Effector memory CD4-positive, alpha-beta T cell (primary cell): ENCODE measurements around the gene OR2T27.
"Not testable (repeated sequence)": the region's sequence is repeated elsewhere in the genome, so short reads cannot be mapped to it uniquely, and the experiment has no call there.

Experiments used
- DNase-seq, 3 donors: peaks; one replicate each; pipeline ENCODE4 v3.0.0-alpha.2; 2020
- H3K27ac ChIP-seq: 2 replicates; pipeline ENCODE4 v1.7.0; 2013; ENCODE audit warnings: mild to moderate bottlenecking, low read length, moderate library complexity; ENCODE audit not compliant: insufficient read depth, poor library complexity, severe bottlenecking
- H3K27me3 ChIP-seq: replicated peaks from 2 replicates; pipeline ENCODE4 v1.7.0; 2013; ENCODE audit warnings: mild to moderate bottlenecking, low read length; ENCODE audit not compliant: insufficient read depth, control insufficient read depth, poor library complexity, severe bottlenecking
- H3K36me3 ChIP-seq: 2 replicates; pipeline ENCODE4 v1.7.0; 2013; ENCODE audit warnings: mild to moderate bottlenecking, low read length, moderate library complexity; ENCODE audit not compliant: control insufficient read depth, insufficient read depth
- H3K4me1 ChIP-seq: 2 replicates; pipeline ENCODE4 v1.7.0; 2013; ENCODE audit warnings: low read length, mild to moderate bottlenecking; ENCODE audit not compliant: control insufficient read depth, insufficient read depth, poor library complexity, severe bottlenecking
- H3K4me3 ChIP-seq: 2 replicates; pipeline ENCODE4 v1.7.0; 2013; ENCODE audit warnings: low read length, low read depth, mild to moderate bottlenecking; ENCODE audit not compliant: insufficient read depth, poor library complexity, severe bottlenecking
- H3K9me3 ChIP-seq: 2 replicates; pipeline ENCODE4 v1.7.0; 2013; ENCODE audit warnings: mild to moderate bottlenecking, low read length, moderate library complexity; ENCODE audit not compliant: control insufficient read depth

OR2T27 gene

DNA sequence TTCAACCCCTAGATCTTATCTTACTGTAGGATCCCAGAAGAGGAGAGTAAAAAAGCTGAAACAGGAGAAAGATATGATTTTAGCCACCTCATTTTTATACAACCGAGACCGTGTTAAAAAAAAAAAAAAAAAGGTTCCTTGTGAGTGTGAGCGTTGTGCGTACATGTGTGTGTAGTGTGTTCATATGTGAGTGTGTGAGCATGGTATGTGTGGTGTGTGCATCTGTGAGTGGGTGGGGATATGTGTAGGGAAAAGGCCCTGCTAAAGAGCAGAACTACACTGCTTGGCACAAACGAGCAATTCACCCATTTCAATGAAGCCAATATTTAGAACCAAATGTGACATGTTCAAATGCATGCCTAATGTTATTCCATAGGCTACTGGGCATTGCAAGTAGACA is 13.7 kb downstream of the OR2T27 start:
- not testable (repeated sequence) for H3K9me3 ChIP-seq, H3K27me3 ChIP-seq, H3K27ac ChIP-seq, H3K4me3 ChIP-seq, DNase-seq, H3K36me3 ChIP-seq, H3K4me1 ChIP-seq

DNA sequence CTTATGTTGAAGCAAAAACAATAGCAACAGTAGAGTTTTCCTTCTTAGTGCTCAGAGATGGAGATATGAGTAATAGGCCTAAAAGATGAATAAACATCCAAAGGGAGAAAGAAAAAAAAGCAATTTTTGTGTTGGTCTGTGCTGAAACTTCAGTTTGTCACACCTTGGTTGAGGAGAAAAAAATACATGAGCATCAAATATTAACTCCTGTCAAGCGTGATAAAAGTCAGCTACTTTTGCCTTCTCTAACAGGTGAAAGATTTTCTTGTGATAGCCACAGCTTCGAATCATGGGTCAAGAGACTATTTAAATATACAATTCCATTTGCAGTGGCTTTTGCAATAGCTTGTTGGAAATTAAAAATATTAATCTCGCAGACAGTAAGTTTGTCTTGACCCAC is 14.4 kb downstream of the OR2T27 start:
- H3K4me3 ChIP-seq, H3K27me3 ChIP-seq, DNase-seq, H3K36me3 ChIP-seq, H3K27ac ChIP-seq, H3K4me1 ChIP-seq, H3K9me3 ChIP-seq: not testable (repeated sequence)

DNA sequence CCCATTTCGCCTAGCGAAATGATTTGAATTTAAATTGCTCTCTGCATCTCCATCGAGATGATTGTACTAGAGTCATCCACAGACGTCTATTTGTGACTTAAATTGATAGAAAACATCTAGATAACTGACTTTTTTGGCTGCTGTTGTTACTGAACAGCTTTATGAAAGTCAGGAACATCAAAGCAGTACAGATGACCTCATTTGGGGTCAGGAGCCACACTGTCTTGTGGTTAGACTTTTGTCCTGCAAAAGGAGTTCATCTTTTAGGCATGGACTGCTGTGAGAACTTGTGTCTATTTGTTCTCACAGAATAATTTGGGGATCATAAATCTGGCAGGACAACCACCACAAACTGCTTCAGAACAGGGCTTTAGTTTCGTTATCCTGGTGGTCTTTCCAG is 15.7 kb downstream of the OR2T27 start:
- not testable (repeated sequence) for H3K4me1 ChIP-seq, DNase-seq, H3K9me3 ChIP-seq, H3K36me3 ChIP-seq, H3K27me3 ChIP-seq, H3K4me3 ChIP-seq, H3K27ac ChIP-seq

DNA sequence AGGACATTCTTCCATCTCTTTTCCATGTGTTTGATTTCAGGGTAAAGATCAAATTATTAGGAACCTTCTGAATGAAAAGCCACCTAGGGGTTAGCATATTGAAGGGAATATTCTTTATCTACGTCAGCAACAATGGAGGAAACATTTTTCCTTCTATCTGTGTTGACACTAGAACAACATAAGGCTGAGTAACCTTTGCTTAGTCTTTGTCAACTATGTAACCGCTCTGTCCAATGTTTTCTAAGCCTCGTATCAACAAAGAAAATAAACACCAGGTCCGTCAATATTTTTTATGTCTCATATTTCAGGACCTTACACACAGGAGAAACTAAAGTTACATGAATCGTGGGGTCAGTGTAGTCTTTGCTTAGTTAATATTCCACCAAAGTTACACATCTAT is 18.7 kb downstream of the OR2T27 start:
- not testable (repeated sequence) for H3K36me3 ChIP-seq, H3K27me3 ChIP-seq, DNase-seq, H3K4me3 ChIP-seq, H3K27ac ChIP-seq, H3K4me1 ChIP-seq, H3K9me3 ChIP-seq

DNA sequence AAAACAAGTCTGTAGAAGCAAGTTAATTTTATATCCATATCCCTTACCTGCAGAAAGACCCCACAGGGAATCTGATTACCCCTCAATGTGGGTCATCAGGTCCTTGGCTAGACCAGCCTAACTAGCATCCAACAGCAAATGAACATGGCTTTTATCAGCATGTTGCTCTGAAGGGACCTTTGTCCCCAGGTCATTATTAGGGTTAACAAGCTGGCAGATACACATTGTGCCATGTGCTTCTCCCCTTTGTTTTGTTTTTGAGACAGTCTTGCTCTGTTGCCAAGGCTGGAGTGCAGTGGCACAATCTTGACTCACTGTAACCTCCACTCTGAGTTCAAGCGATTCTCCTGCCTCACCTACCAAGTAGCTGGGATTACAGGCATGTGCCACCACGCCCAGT is 20.3 kb downstream of the OR2T27 start, which contains the start of gene OR2T11:
Gene OR2T11, minus strand, starts transcription at position 101 of the 400 bp plus-strand sequence. CDS start 7,963 bp downstream, outside the sequence.
- H3K9me3 ChIP-seq, DNase-seq, H3K27me3 ChIP-seq, H3K4me1 ChIP-seq, H3K4me3 ChIP-seq, H3K27ac ChIP-seq, H3K36me3 ChIP-seq: not testable (repeated sequence)

DNA sequence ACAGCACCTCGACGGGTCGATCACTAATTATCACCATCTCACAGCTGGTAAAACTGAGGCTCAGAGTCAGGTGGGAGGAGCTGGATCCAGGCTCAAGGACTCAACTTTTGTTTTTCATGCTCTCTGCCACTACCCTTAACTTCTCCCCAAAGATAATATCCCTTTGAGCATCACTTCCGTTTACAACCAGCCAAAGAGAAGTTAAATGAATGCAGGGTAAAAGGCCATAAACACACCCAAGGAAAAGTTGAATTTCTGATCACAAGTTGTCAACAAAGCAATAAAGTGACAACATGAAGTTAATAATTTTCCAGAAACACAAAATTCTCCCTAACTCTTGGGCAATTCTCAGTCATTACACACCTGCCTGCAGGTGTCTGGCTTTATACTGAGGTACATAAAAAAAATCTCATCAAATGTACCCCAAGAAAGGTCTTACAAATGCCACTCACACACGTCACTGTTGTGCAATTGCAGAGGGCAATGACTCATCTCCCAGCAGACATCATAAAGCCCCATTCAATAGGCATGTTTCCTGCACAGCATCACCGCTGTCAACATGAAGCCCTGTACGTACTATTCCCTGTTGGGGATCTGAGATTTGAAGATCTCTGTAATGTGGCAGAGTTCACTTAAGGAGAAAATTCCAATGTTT is 23.8 kb downstream of the OR2T27 start:
- no peaks in the 10 kb centered on the region for H3K36me3 ChIP-seq
- no peak for DNase-seq
- no peak overlapping the region for H3K4me3 ChIP-seq
- no peaks in the 10 kb centered on the region for H3K9me3 ChIP-seq
- H3K27me3 ChIP-seq = no peaks in the 10 kb centered on the region
- no peaks in the 10 kb centered on the region for H3K4me1 ChIP-seq
- H3K27ac ChIP-seq = no peak overlapping the region

DNA sequence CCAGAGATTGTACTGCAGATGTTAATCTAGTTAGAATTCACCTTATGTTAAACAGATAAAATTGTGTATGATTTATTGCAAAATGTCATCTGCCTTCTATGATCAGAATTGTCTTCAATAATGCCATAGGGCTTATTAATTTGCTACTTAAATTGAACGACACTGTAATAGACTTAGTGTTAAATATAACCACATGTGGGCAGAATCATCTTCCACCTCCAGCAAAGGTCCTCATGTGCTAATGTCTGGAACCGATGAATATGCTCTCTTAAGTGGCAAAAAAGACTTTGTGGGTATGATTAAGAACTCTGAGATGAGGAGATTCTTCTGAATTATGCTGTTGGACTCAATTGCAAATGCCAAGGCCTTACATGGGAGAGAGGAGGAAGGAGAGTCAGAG is 24.8 kb downstream of the OR2T27 start:
- H3K4me1 ChIP-seq = no peaks in the 10 kb centered on the region
- H3K36me3 ChIP-seq = no peaks in the 10 kb centered on the region
- no peak for DNase-seq
- H3K27me3 ChIP-seq = no peaks in the 10 kb centered on the region
- H3K4me3 ChIP-seq = no peak overlapping the region
- no peak overlapping the region for H3K27ac ChIP-seq
- H3K9me3 ChIP-seq = no peaks in the 10 kb centered on the region

DNA sequence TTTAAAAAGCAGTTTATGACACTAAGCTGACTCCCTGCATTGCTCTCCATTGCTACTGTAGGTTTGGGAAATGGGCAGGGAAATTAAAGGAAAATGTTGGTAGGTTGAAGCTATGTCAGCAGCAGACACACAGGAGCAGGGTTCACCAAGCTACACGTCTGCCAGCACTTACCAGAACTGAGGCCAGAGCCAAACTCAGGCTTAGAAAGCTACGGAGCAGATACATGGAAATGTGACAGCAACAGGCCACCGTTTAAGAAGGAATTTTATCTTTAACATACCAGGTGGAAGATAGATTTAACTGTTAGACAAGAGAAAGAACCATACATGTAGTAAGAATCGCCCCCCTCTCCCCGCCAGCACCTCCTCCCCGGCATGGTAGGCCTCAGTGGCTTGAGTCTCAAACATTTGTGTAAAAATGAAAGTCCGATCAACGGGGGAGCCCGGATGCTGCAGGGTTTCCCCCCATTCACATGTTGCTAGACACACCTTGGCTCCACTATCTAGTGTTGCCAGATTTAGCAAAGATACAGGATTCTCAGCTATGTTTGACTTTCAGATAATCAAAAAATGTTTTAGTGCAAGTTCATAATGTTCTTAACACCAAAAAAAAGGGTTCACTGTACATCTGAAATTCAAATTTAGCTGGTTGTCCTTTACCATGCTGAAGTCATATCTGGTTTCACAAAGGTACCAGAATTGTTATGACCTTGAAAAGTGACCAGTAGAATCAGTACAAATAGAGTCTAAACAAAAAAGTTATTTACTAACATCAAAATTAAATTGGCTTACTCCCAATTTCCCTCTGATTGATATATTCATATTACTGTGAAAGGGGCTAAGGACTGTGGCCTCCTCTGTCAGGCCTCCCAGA is 27.1 kb downstream of the OR2T27 start:
- no peaks in the 10 kb centered on the region for H3K4me1 ChIP-seq
- H3K36me3 ChIP-seq = no peaks in the 10 kb centered on the region
- no peak overlapping the region for H3K4me3 ChIP-seq
- no peak for DNase-seq
- H3K9me3 ChIP-seq = no peaks in the 10 kb centered on the region
- H3K27ac ChIP-seq = no peak overlapping the region
- no peaks in the 10 kb centered on the region for H3K27me3 ChIP-seq

DNA sequence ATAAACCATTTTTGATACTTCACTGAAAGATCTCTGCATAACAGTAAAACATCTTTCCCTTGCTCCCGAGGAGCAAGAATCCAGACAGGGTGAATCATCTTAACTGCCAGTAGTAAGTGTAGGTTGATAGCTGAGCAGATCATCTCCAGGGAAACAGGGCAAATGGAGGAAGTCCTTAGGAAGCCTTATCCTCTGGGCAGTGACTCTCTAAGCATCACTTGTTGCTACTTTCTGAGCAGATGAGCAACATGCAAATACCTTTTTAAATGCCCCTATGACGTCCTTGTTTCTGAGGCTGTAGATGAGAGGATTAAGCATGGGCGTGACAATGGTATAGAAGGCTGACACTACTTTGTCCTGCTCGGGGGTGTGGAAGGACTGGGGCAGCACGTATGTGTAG is 29.4 kb downstream of the OR2T27 start:
- Histone ChIP-seq H3K27me3 (no peaks in the 10 kb centered on the region), H3K4me3 (no peak overlapping the region), H3K9me3 (no peaks in the 10 kb centered on the region), H3K36me3 (no peaks in the 10 kb centered on the region), H3K4me1 (no peaks in the 10 kb centered on the region), H3K27ac (no peak overlapping the region)
- no peak for DNase-seq

DNA sequence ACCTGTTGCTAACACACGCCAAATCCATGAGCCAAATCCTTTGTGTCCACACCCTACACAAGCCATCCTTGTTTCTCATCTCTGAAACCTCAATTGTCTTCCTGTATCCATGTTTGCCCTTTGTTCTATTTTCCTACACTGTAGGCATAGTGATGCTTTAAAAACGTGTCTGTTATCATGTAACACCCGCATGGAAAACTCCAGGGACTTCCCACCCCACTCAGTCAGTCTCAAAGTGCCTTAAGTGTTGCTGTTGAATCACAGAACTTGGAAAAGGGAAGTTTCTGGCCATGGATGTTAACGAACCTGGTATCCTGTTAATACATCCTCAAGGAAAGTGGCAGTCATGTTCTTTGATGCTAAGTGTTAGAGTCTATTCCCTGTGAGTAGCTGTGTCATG is 30.2 kb downstream of the OR2T27 start:
- no peak for DNase-seq
- no peaks in the 10 kb centered on the region for H3K27me3 ChIP-seq
- H3K27ac ChIP-seq = no peak overlapping the region
- H3K36me3 ChIP-seq = no peaks in the 10 kb centered on the region
- H3K4me1 ChIP-seq = no peaks in the 10 kb centered on the region
- no peak overlapping the region for H3K4me3 ChIP-seq
- no peaks in the 10 kb centered on the region for H3K9me3 ChIP-seq
